ENCODE measurements around the gene KCNQ1. TPM values are rescaled to one million over a fixed set of nuclear protein-coding genes. Genes with fewer than 3 reads are reported as not detected.

The KCNQ1 gene
- total and polyA plus RNA-seq, 2 donors (not counting 1 experiment from before 2014, with no cell fraction given), result 21.5 to 28.8 TPM

- ChIA-PET CTCF (no interaction called here), POLR2A (no interaction called here)
- intact Hi-C loops (cut with micrococcal nuclease), result no loop called here
- Mint-ChIP-seq H3K27me3 (no peaks in the 10 kb centered on the region), H3K27ac (no peak overlapping the region), H3K4me3 (no peak overlapping the region), H3K9me3 (ENCODE audit: insufficient read depth) (no peaks in the 10 kb centered on the region), H3K4me1 (peaks cover 16% of the 10 kb centered on the region)
- Histone ChIP-seq H3K36me3 (replicated peaks in 1 of 2; ENCODE audit: control extremely low read depth in 1 of 2, control insufficient read depth in 1 of 2, extremely low read depth in 1 of 2, insufficient read depth in 2 of 2, low read length in 1 of 2) (no peaks in the 10 kb centered on the region), H2AFZ (ENCODE audit: insufficient read depth, low read depth, low read length, poor library complexity, severe bottlenecking) (no peak overlapping the region), H3K4me2 (replicated peaks; ENCODE audit: low read depth, low read length, poor library complexity, severe bottlenecking) (no peak overlapping the region), H3K27me3 (replicated peaks in 1 of 4; ENCODE audit: control extremely low read depth in 1 of 4, control insufficient read depth in 3 of 4, insufficient read depth in 4 of 4, low read length in 3 of 4) (no peaks in the 10 kb centered on the region), H4K20me1 (ENCODE audit: control insufficient read depth, insufficient read depth, low read length, poor library complexity, severe bottlenecking) (no peaks in the 10 kb centered on the region), H3K79me2 (ENCODE audit: control insufficient read depth, insufficient read depth, low read length) (peaks cover 5% of the 10 kb centered on the region), H3K27ac (ENCODE audit: low read length in 2 of 2) (no peak overlapping the region), H3K9me3 (ENCODE audit: control extremely low read depth in 1 of 3, control insufficient read depth in 2 of 3, insufficient read depth in 1 of 3, low read length in 2 of 3) (no peaks in the 10 kb centered on the region), H3K4me1 (ENCODE audit: control insufficient read depth in 2 of 2, insufficient read depth in 2 of 2, low read length in 2 of 2) (peaks cover 5 to 10% of the 10 kb centered on the region in 2 donors), H3K4me3 (ENCODE audit: control extremely low read depth in 1 of 5, extremely low read depth in 1 of 5, insufficient read depth in 1 of 5, low read depth in 2 of 5, low read length in 4 of 5) (no peak overlapping the region), H3K9ac (ENCODE audit: low read length) (no peak overlapping the region)
- WGBS (ENCODE audit: insufficient coverage), result 97% methylated on average over 7 of the region's 7 CpGs
- ATAC-seq (ENCODE audit: low read depth) (no peak), DNase-seq (no peak)
- TF ChIP-seq EZH2 (IDR thresholded peaks at IDR 0.05; ENCODE audit: borderline replicate concordance, insufficient read depth, low read depth, low read length, poor library complexity, severe bottlenecking), result no peak
- TF ChIP-seq CTCF (IDR thresholded peaks at IDR 0.05), result no peak
Observed at GRCh38 chr11:2686360-2687222, 241.8 kb downstream of the KCNQ1 start.

DNA sequence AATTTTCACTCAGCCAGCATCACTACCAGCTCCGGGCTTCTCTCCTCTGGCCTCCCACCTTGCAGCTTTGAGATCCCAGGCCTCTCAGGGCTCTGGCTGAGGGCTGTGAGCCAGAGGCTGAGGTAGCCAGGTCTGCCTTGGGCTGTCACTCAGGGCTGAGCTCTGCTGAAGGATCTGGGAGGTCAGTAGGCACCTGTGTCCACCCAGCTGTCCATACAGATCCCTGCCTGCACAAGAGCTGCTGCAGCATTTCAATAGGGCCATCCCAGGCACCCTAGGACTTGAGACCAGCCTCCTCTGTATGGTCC lies 242.4 kb downstream of the KCNQ1 start:
- POLR2A ChIA-PET, result no interaction called here
- peaks cover 0 to 5% of the 10 kb centered on the region in 2 donors for H3K4me1 ChIP-seq (ENCODE audit: control insufficient read depth in 2 of 2, insufficient read depth in 2 of 2, low read length in 2 of 2)
- H3K4me3 ChIP-seq (ENCODE audit: control extremely low read depth in 1 of 5, extremely low read depth in 1 of 5, insufficient read depth in 1 of 5, low read depth in 2 of 5, low read length in 4 of 5), result no peak overlapping the region
- TF ChIP-seq CTCF (IDR thresholded peaks at IDR 0.05), result no peak
- no peaks in the 10 kb centered on the region for H3K9me3 Mint-ChIP-seq (ENCODE audit: insufficient read depth)
- H3K79me2 ChIP-seq (ENCODE audit: control insufficient read depth, insufficient read depth, low read length), result peaks cover 5% of the 10 kb centered on the region
- no peak overlapping the region for H3K4me2 ChIP-seq (replicated peaks; ENCODE audit: low read depth, low read length, poor library complexity, severe bottlenecking)
- H3K36me3 ChIP-seq (replicated peaks in 1 of 2; ENCODE audit: control extremely low read depth in 1 of 2, control insufficient read depth in 1 of 2, extremely low read depth in 1 of 2, insufficient read depth in 2 of 2, low read length in 1 of 2), result no peaks in the 10 kb centered on the region
- no peak overlapping the region for H2AFZ ChIP-seq (ENCODE audit: insufficient read depth, low read depth, low read length, poor library complexity, severe bottlenecking)
- CTCF ChIA-PET, result no interaction called here
- peaks cover 10% of the 10 kb centered on the region for H3K4me1 Mint-ChIP-seq
- H4K20me1 ChIP-seq (ENCODE audit: control insufficient read depth, insufficient read depth, low read length, poor library complexity, severe bottlenecking), result no peaks in the 10 kb centered on the region
- no peak overlapping the region for H3K4me3 Mint-ChIP-seq
- DNase-seq (no peak), ATAC-seq (ENCODE audit: low read depth) (no peak)
- no peaks in the 10 kb centered on the region for H3K27me3 Mint-ChIP-seq
- WGBS (ENCODE audit: insufficient coverage), result 100% methylated on average over 1 of the region's 1 CpG
- no peaks in the 10 kb centered on the region for H3K9me3 ChIP-seq (ENCODE audit: control extremely low read depth in 1 of 3, control insufficient read depth in 2 of 3, insufficient read depth in 1 of 3, low read length in 2 of 3)
- H3K27ac Mint-ChIP-seq, result no peak overlapping the region
- H3K9ac ChIP-seq (ENCODE audit: low read length), result no peak overlapping the region
- intact Hi-C loops (cut with micrococcal nuclease), result no loop called here
- no peaks in the 10 kb centered on the region for H3K27me3 ChIP-seq (replicated peaks in 1 of 4; ENCODE audit: control extremely low read depth in 1 of 4, control insufficient read depth in 3 of 4, insufficient read depth in 4 of 4, low read length in 3 of 4)
- no peak overlapping the region for H3K27ac ChIP-seq (ENCODE audit: low read length in 2 of 2)

All from B cell (primary cell).